NT2/D1 (cell line): ENCODE results near the gene ARL8A.

Experiments
- DNase-seq: peaks from one replicate; pipeline ENCODE4 v3.0.0-alpha.2; 2011; ENCODE audit warnings: low read depth, low spot score
- H3K27me3 ChIP-seq: 2 replicates; pipeline ENCODE4 v1.6.0; 2011; ENCODE audit warnings: mild to moderate bottlenecking; ENCODE audit not compliant: insufficient read length, insufficient read depth
- H3K36me3 ChIP-seq: 2 replicates; pipeline ENCODE4 v1.6.1; 2011; ENCODE audit warnings: mild to moderate bottlenecking, low read length, mixed read lengths; ENCODE audit not compliant: insufficient read depth, insufficient read length
- H3K4me1 ChIP-seq: 2 replicates; pipeline ENCODE4 v1.5.1; 2011; ENCODE audit not compliant: insufficient read depth, insufficient read length
- H3K4me3 ChIP-seq: 2 replicates; pipeline ENCODE4 v1.5.1; 2011; ENCODE audit warnings: low read depth; ENCODE audit not compliant: insufficient read length
- H3K9ac ChIP-seq: 2 replicates; pipeline ENCODE4 v1.6.0; 2011; ENCODE audit warnings: low read depth; ENCODE audit not compliant: insufficient read length
- H3K9me3 ChIP-seq: 2 replicates; pipeline ENCODE4 v1.5.1; 2011; ENCODE audit warnings: mild to moderate bottlenecking, low read length; ENCODE audit not compliant: insufficient read depth
- SUZ12 ChIP-seq: IDR thresholded peaks from 2 replicates; pipeline ENCODE4 v1.6.1; 2011; ENCODE audit not compliant: insufficient read length, insufficient read depth; ENCODE audit errors: extremely low read depth
- YY1 ChIP-seq: IDR thresholded peaks from 2 replicates; pipeline ENCODE4 v1.6.1; 2011; ENCODE audit not compliant: insufficient read length, insufficient read depth
- ZNF274 ChIP-seq: IDR thresholded peaks from 2 replicates; pipeline ENCODE4 v1.6.1; 2011; ENCODE audit warnings: mild to moderate bottlenecking, low read depth, low read length

The ARL8A gene

GRCh38 chr1:202163281-202164270, 19.0 kb upstream of the ARL8A start:
- H3K9ac ChIP-seq, result no peak overlapping the region
- H3K27me3 ChIP-seq, result no peaks in the 10 kb centered on the region
- H3K4me3 ChIP-seq, result no peak overlapping the region
- TF ChIP-seq SUZ12, result no peak
- no peak for DNase-seq
- no peaks in the 10 kb centered on the region for H3K9me3 ChIP-seq
- H3K36me3 ChIP-seq, result no peaks in the 10 kb centered on the region
- peaks cover 79% of the 10 kb centered on the region for H3K4me1 ChIP-seq

- DNase-seq, result no peak
- peaks cover 71% of the 10 kb centered on the region for H3K4me1 ChIP-seq
- no peak overlapping the region for H3K4me3 ChIP-seq
- H3K36me3 ChIP-seq, result no peaks in the 10 kb centered on the region
- no peak for TF ChIP-seq ZNF274
- TF ChIP-seq YY1, result no peak
- no peak for TF ChIP-seq SUZ12
- H3K9me3 ChIP-seq, result no peaks in the 10 kb centered on the region
- no peak overlapping the region for H3K9ac ChIP-seq
- no peaks in the 10 kb centered on the region for H3K27me3 ChIP-seq
Measured at GRCh38 chr1:202162418-202163280, 18.1 kb upstream of the ARL8A start.

GRCh38 chr1:202162047-202162417, 17.5 kb upstream of the ARL8A start:
- H3K4me3 ChIP-seq, result no peak overlapping the region
- no peak for TF ChIP-seq SUZ12
- TF ChIP-seq ZNF274, result no peak
- TF ChIP-seq YY1, result no peak
- no peak overlapping the region for H3K9ac ChIP-seq
- H3K4me1 ChIP-seq, result peaks cover 73% of the 10 kb centered on the region
- no peaks in the 10 kb centered on the region for H3K36me3 ChIP-seq
- no peak for DNase-seq
- H3K27me3 ChIP-seq, result no peaks in the 10 kb centered on the region
- no peaks in the 10 kb centered on the region for H3K9me3 ChIP-seq

GRCh38 chr1:202161151-202162046, 16.9 kb upstream of the ARL8A start:
- no peak overlapping the region for H3K9ac ChIP-seq
- no peak for TF ChIP-seq SUZ12
- no peak for TF ChIP-seq ZNF274
- no peak for TF ChIP-seq YY1
- peaks cover 69% of the 10 kb centered on the region for H3K4me1 ChIP-seq

GRCh38 chr1:202160377-202160940, 15.9 kb upstream of the ARL8A start, which contains the start of gene PTPN7:
PTPN7 (minus strand) TSS chr1:202160602; CDS start chr1:202159402, 1,200 bp downstream.
- Histone ChIP-seq H3K36me3 (no peaks in the 10 kb centered on the region), H3K27me3 (no peaks in the 10 kb centered on the region), H3K9me3 (no peaks in the 10 kb centered on the region), H3K9ac (peak within 1 kb of the TSS; percentile 45), H3K4me3 (no peak within 1 kb of the TSS), H3K4me1 (peaks cover 61% of the 10 kb centered on the region)
- DNase-seq, result no peak
- TF ChIP-seq SUZ12, result no peak
- TF ChIP-seq YY1, result no peak
- TF ChIP-seq ZNF274, result no peak

More at GRCh38 chr1:202161151-202162046, 16.9 kb upstream of the ARL8A start:
- DNase-seq, result no peak
- H3K27me3 ChIP-seq, result no peaks in the 10 kb centered on the region
- H3K9me3 ChIP-seq, result no peaks in the 10 kb centered on the region
- H3K36me3 ChIP-seq, result no peaks in the 10 kb centered on the region
- H3K4me3 ChIP-seq, result no peak overlapping the region

GRCh38 chr1:202159534-202160371, 15.2 kb upstream of the ARL8A start:
- H3K27me3 ChIP-seq, result no peaks in the 10 kb centered on the region
- H3K9me3 ChIP-seq, result no peaks in the 10 kb centered on the region
- no peak for TF ChIP-seq SUZ12
- TF ChIP-seq YY1, result no peak
- no peak for TF ChIP-seq ZNF274
- no peak overlapping the region for H3K4me3 ChIP-seq
- H3K4me1 ChIP-seq, result peaks cover 58% of the 10 kb centered on the region
- H3K9ac ChIP-seq, result no peak overlapping the region
- DNase-seq, result no peak
- no peaks in the 10 kb centered on the region for H3K36me3 ChIP-seq
